ENCODE data around the gene LTBP4. TPM values are rescaled to one million over a fixed set of nuclear protein-coding genes. Genes with fewer than 3 reads are reported as not detected.

Gene LTBP4
- total RNA-seq, 1 donor from 2014 or later = 75.1 TPM

DNA sequence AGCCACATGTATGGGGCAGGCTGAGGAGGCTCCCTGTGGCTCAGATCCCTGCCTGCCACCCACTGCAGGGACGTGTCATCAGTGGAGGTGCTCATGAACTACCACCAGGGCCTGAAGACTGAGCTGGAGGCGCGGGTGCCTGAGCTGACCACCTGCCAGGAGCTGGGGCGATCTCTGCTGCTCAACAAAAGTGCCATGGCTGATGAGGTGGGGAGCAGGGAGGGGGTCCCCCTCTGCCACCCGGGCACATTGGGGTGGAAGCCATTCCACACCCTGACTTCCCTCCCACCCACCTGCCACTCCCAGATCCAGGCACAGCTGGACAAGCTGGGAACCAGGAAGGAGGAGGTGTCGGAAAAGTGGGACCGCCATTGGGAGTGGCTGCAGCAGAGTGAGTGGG lies 35.8 kb upstream of the LTBP4 start:
- no peak for ATAC-seq (ENCODE audit: low read depth)
- ChIA-PET CTCF (no interaction called here), POLR2A (interaction anchor here (0.6 kb wide), 1 partner anchor 712 kb away, joined by 3 read pairs; no protein-coding TSS in a partner anchor)
- TF ChIP-seq CTCF (IDR thresholded peaks at IDR 0.05) = no peak
- Mint-ChIP-seq H3K27me3 (peaks cover 40% of the 10 kb centered on the region), H3K4me3 (no peak overlapping the region), H3K9me3 (no peaks in the 10 kb centered on the region), H3K4me1 (peaks cover 15% of the 10 kb centered on the region), H3K27ac (no peak overlapping the region), H3K36me3 (ENCODE audit: low read depth) (no peaks in the 10 kb centered on the region)
- DNase-seq = no peak
- intact Hi-C loops (cut with micrococcal nuclease) = no loop called here

DNA sequence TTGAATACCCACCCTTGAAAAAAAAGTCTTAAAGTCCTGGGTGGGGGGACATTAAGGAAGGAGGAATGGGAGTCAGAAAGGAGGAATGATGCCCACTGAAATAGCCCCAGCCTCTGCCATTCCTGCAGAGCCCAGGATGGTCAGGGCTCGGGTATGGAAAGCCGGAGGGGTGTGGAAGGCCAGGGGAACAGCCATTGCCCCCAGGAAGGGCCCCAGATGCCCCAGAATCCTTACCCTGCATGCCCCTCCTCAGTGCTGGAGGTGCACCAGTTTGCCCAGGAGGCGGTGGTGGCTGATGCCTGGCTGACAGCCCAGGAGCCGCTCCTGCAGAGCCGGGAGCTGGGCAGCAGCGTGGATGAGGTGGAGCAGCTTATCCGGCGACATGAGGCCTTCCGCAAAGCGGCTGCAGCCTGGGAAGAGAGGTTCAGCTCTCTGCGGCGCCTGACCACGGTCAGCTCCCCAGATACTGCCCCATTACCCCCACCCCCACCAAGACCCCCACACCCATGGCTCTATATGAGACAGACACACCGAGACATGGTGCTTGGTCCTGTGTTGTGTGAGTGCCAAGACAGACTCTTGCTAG lies 35.2 kb upstream of the LTBP4 start:
- Mint-ChIP-seq H3K27me3 (peaks cover 37% of the 10 kb centered on the region), H3K4me3 (no peak overlapping the region), H3K9me3 (peaks cover 4% of the 10 kb centered on the region), H3K4me1 (peaks cover 20% of the 10 kb centered on the region), H3K27ac (no peak overlapping the region), H3K36me3 (ENCODE audit: low read depth) (no peaks in the 10 kb centered on the region)
- ATAC-seq (ENCODE audit: low read depth) (no peak), DNase-seq (no peak)
- intact Hi-C loops (cut with micrococcal nuclease) = no loop called here
- no peak for TF ChIP-seq CTCF (IDR thresholded peaks at IDR 0.05)
- ChIA-PET POLR2A (no interaction called here), CTCF (no interaction called here)

GRCh38 chr19:40567040-40567749 lies 34.0 kb upstream of the LTBP4 start:
- POLR2A ChIA-PET = interaction anchor here (0.6 kb wide), 1 partner anchor 130 kb away, joined by 5 read pairs; no protein-coding TSS in a partner anchor
- peaks cover 21% of the 10 kb centered on the region for H3K4me1 Mint-ChIP-seq
- peaks cover 31% of the 10 kb centered on the region for H3K27me3 Mint-ChIP-seq
- peaks cover 4% of the 10 kb centered on the region for H3K9me3 Mint-ChIP-seq
- intact Hi-C loops (cut with micrococcal nuclease) = no loop called here
- no peak overlapping the region for H3K27ac Mint-ChIP-seq
- CTCF ChIA-PET = interaction anchor here (0.8 kb wide), 1 partner anchor 68 kb away, joined by 3 read pairs; no protein-coding TSS in a partner anchor
- DNase-seq (no peak), ATAC-seq (ENCODE audit: low read depth) (no peak)
- no peak overlapping the region for H3K4me3 Mint-ChIP-seq
- no peaks in the 10 kb centered on the region for H3K36me3 Mint-ChIP-seq (ENCODE audit: low read depth)
- no peak for TF ChIP-seq CTCF (IDR thresholded peaks at IDR 0.05)

GRCh38 chr19:40567750-40568494 lies 33.2 kb upstream of the LTBP4 start:
- TF ChIP-seq CTCF (IDR thresholded peaks at IDR 0.05) = no peak
- peaks cover 4% of the 10 kb centered on the region for H3K9me3 Mint-ChIP-seq
- CTCF ChIA-PET = interaction anchor here (0.8 to 1.8 kb wide), 2 partner anchors 31 to 67 kb away, joined by 3 to 5 read pairs; no protein-coding TSS in a partner anchor

More at GRCh38 chr19:40567750-40568494, 33.2 kb upstream of the LTBP4 start:
- ATAC-seq (ENCODE audit: low read depth) (no peak), DNase-seq (no peak)
- Mint-ChIP-seq H3K27ac (no peak overlapping the region), H3K36me3 (ENCODE audit: low read depth) (no peaks in the 10 kb centered on the region), H3K4me3 (no peak overlapping the region), H3K27me3 (peaks cover 29% of the 10 kb centered on the region), H3K4me1 (peaks cover 21% of the 10 kb centered on the region)
- intact Hi-C loops (cut with micrococcal nuclease) = no loop called here
- POLR2A ChIA-PET = no interaction called here

Measured in activated B cell treated with CpG ODN at 0.5 μM for 24 hours (primary cell).